ENCODE data around the gene DNMT3A. TPM values are rescaled to one million over a fixed set of nuclear protein-coding genes. Genes with fewer than 3 reads are reported as not detected.

The DNMT3A gene
- 12.9 and 21.3 TPM in 2 replicates for total RNA-seq

DNA sequence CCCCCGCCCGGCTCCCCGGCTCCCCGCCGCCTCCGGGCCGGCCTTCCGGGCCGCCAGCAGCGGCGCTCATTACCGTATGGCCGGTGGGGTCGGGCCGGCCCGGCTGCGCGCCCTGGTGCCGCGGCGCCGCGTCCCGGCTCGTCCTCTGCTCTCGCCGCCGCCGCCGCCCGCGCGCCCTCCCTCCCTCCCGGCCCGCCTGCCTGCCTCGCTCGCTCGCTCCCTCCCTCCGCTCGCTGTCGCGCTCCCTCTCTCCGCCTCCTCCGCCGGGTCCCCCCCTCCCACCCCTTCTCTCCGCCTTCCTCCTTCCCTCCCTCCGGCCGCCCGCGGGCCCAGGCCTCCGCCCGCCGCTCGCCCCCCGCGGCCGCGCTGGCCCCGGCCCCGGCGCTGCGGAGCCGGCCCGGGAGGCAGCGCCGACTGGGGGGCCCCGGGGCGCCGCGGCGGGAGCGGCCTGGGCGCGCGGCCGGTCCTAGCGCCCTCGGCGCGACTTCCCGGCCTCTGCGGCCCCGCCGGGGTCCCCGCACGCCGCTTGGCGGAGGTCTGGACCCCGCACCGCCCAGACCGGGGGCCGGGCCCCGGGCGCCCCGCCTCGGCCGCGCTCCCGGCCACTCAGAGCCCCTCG lies at the start of gene DNMT3A:
TSS of gene DNMT3A (minus strand) at position 173 of the 619 bp plus-strand sequence. CDS start 27,941 bp downstream, outside the sequence.
- FAIRE-seq (no peak), DNase-seq (ENCODE audit: low read depth) (no peak)
- TF ChIP-seq, protein P1, sequence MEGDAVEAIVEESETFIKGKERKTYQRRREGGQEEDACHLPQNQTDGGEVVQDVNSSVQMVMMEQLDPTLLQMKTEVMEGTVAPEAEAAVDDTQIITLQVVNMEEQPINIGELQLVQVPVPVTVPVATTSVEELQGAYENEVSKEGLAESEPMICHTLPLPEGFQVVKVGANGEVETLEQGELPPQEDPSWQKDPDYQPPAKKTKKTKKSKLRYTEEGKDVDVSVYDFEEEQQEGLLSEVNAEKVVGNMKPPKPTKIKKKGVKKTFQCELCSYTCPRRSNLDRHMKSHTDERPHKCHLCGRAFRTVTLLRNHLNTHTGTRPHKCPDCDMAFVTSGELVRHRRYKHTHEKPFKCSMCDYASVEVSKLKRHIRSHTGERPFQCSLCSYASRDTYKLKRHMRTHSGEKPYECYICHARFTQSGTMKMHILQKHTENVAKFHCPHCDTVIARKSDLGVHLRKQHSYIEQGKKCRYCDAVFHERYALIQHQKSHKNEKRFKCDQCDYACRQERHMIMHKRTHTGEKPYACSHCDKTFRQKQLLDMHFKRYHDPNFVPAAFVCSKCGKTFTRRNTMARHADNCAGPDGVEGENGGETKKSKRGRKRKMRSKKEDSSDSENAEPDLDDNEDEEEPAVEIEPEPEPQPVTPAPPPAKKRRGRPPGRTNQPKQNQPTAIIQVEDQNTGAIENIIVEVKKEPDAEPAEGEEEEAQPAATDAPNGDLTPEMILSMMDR (IDR thresholded peaks at IDR 0.05; ENCODE audit: insufficient read depth, low read length, severe bottlenecking): no peak

DNA sequence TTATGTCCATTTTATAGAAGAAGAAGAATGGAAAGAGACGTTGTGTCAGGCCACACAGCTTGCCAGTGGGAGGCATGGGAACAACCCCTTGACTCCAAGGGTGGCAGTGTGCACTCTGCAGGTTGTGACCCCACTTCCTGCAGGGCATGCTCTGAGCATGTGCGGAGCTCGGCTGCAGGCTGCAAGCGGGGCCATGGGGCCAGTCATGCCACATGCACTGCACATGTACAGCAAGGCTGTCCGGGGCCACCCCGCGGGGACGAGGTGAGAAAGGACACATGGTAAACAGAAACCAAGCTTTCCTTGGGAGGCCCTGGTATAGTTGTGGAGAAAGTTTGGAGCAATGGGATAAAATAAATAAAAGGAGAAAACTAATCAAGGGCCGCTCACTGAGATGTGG lies 47.4 kb upstream of the DNMT3A start:
- no peak for FAIRE-seq
- H3K27me3 ChIP-seq (ENCODE audit: control insufficient read depth, insufficient read depth, low read length): no peaks in the 10 kb centered on the region
- no peak for DNase-seq (ENCODE audit: low read depth)
- H3K4me3 ChIP-seq (ENCODE audit: low read depth, low read length): no peak overlapping the region
- TF ChIP-seq, protein P1 (IDR thresholded peaks at IDR 0.05; ENCODE audit: insufficient read depth, low read length, severe bottlenecking): no peak
- H3K36me3 ChIP-seq (ENCODE audit: control insufficient read depth, insufficient read depth, low read length): peaks cover 7% of the 10 kb centered on the region

More for the DNA sequence above, at the start of gene DNMT3A:
- Histone ChIP-seq H3K36me3 (ENCODE audit: control insufficient read depth, insufficient read depth, low read length) (no peaks in the 10 kb centered on the region), H3K27me3 (ENCODE audit: control insufficient read depth, insufficient read depth, low read length) (no peaks in the 10 kb centered on the region), H3K4me3 (ENCODE audit: low read depth, low read length) (peak within 1 kb of the TSS; percentile 50)

DNA sequence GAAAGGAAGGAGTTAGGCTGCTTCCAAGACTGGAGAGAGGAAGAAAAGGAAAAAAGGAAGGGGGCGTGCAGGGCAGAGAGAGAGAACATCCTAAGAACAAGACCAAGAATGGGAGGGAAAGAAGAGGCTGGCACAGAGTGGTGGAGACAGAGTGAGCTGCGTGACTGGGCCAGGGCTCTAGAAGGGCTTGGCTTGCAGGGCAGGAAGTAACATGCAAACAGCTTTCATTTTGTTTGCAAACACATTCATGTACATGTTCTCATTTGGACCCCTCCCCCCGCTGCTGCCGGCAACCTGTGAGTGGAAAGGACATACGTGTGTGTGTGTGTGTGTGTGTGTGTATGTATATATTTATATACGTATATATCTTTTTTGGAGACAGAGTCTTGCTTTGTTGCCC lies 46.8 kb upstream of the DNMT3A start:
- Histone ChIP-seq H3K4me3 (ENCODE audit: low read depth, low read length) (no peak overlapping the region), H3K36me3 (ENCODE audit: control insufficient read depth, insufficient read depth, low read length) (peaks cover 7% of the 10 kb centered on the region), H3K27me3 (ENCODE audit: control insufficient read depth, insufficient read depth, low read length) (no peaks in the 10 kb centered on the region)
- TF ChIP-seq, protein P1 (IDR thresholded peaks at IDR 0.05; ENCODE audit: insufficient read depth, low read length, severe bottlenecking): no peak
- DNase-seq (ENCODE audit: low read depth) (no peak), FAIRE-seq (no peak)

DNA sequence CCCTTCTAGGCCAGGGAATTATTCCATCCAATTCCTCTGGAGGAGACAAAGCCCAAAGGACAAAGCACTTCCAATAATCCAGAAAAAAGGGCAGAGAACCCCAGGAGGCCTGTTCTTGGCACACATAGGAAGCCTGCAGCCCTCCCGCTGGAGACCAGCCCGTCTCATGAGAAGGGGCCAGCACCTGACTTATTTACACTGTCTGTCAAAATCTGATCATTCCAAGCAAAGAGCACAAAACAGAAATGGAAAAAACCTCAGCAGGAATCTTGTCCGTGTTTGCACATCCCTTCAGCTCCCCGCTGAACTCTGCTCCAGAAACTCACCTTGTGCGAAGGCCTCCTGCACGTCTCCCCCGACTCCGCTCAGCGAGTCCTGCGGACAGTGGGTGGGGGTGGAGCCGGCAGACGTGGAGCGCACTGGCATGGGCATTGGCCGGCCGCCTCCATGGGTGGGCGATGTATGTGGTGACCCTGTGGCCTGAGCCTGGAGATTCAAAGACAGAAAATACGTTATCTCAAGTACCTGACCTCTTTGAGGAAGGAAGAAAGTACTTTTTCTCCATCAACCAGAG lies 46.2 kb upstream of the DNMT3A start:
- FAIRE-seq (no peak), DNase-seq (ENCODE audit: low read depth) (no peak)
- TF ChIP-seq, protein P1 (IDR thresholded peaks at IDR 0.05; ENCODE audit: insufficient read depth, low read length, severe bottlenecking): no peak
- peaks cover 7% of the 10 kb centered on the region for H3K36me3 ChIP-seq (ENCODE audit: control insufficient read depth, insufficient read depth, low read length)
- no peak overlapping the region for H3K4me3 ChIP-seq (ENCODE audit: low read depth, low read length)
- no peaks in the 10 kb centered on the region for H3K27me3 ChIP-seq (ENCODE audit: control insufficient read depth, insufficient read depth, low read length)

DNA sequence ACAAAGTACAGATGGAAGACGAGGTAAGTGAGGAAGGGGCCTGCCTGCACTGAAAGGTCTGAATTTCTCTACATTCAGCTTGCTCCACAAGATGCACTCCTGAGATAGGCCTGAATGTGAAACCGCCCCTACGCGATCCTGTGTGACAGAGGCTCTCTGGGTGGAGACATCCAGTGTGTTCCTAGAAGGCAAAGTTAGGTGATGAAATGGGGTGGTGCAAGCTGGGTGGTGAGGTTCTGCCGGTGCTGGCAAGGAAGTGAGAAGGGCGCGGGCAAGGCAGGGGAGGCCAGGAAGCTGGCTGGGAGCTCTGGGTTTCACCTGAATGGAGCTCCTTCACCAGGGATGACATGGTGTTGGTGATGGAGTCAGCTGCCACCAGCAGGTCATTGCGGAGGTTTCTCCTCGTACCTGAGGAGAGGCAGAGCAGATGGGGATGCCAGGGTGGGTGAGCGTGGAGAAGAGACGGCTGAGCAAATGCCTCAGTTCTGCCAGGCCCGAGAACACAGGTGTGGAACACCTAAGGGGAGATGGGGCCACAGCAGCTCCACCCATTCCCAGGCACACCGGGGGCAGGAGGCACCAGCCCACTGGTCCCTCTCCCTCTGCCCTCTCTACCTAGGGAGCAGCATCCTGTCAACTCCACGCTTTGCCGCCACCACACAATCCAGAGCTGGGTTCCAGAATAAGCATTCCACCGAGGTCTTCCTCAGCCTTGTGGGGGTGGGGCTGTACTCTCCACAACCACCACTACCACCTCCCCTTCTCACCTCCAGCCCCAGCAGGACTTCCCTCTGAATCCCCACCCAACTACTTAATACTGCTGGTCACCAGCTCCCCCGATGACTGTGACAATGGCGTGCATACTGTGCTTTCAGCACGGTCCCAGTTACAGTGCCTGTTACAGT lies 45.5 kb upstream of the DNMT3A start:
- DNase-seq (ENCODE audit: low read depth): no peak
- peaks cover 7% of the 10 kb centered on the region for H3K36me3 ChIP-seq (ENCODE audit: control insufficient read depth, insufficient read depth, low read length)
- FAIRE-seq: no peak
- no peak overlapping the region for H3K4me3 ChIP-seq (ENCODE audit: low read depth, low read length)
- H3K27me3 ChIP-seq (ENCODE audit: control insufficient read depth, insufficient read depth, low read length): no peaks in the 10 kb centered on the region
- TF ChIP-seq, protein P1 (IDR thresholded peaks at IDR 0.05; ENCODE audit: insufficient read depth, low read length, severe bottlenecking): no peak

Measured in bronchial epithelial cell (primary cell).